GM12878 (cell line): ENCODE results near the gene ADAMTS3.

ENCODE experiments used
- CREB1 ChIP-seq: IDR thresholded peaks from 2 replicates; pipeline ENCODE4 v1.6.1; 2012; ENCODE audit warnings: low read depth, mild to moderate bottlenecking, inconsistent platforms
- EZH2 ChIP-seq: IDR thresholded peaks from 2 replicates; pipeline ENCODE4 v1.6.1; 2012; ENCODE audit warnings: low read depth, mild to moderate bottlenecking, control low read depth, inconsistent platforms, low read length, borderline replicate concordance; ENCODE audit not compliant: control insufficient read depth
- PAX5 ChIP-seq: IDR thresholded peaks from 2 replicates; pipeline ENCODE4 v1.6.1; 2011; ENCODE audit warnings: low read depth, low read length, borderline replicate concordance
- PAX8 ChIP-seq: fragments of 450-650 bp; IDR thresholded peaks from 2 replicates; pipeline ENCODE4 v1.6.1; 2017; ENCODE audit warnings: mild to moderate bottlenecking, moderate library complexity
- POLR2A ChIP-seq: IDR thresholded peaks from 2 replicates; pipeline ENCODE4 v1.6.1; 2011; ENCODE audit warnings: low read depth, mild to moderate bottlenecking, low read length
- RAD21 ChIP-seq: IDR thresholded peaks from 2 replicates; pipeline ENCODE4 v1.6.1; 2011; ENCODE audit warnings: mild to moderate bottlenecking, low read depth, low read length, moderate library complexity; ENCODE audit not compliant: insufficient read depth
- RB1 ChIP-seq: fragments of 450-650 bp; formaldehyde crosslinking; IDR thresholded peaks from 2 replicates; pipeline ENCODE4 v1.6.1; 2017; ENCODE audit warnings: mild to moderate bottlenecking, borderline replicate concordance
- RBBP5 ChIP-seq: fragments of 200-600 bp; sonication (generic); conservative IDR thresholded peaks from 2 replicates; pipeline ENCODE4 v1.6.1; 2016
- TAF1 ChIP-seq: IDR thresholded peaks from 2 replicates; pipeline ENCODE4 v1.6.1; 2011; ENCODE audit warnings: mild to moderate bottlenecking, low read depth, low read length, borderline replicate concordance
- ZNF274 ChIP-seq: IDR thresholded peaks from one replicate; pipeline ENCODE4 v1.8.0; 2011; ENCODE audit not compliant: insufficient read length, insufficient read depth
- TF ChIP-seq, protein P1 (sequence below), 3 experiments: IDR thresholded peaks in 2 of 3; conservative IDR thresholded peaks in 1 of 3; 2 replicates each; pipeline ENCODE4 v1.5.1; 2011; ENCODE audit warnings: low read depth in 3 of 3, low read length in 3 of 3, mild to moderate bottlenecking in 3 of 3, control low read depth in 2 of 3, moderate library complexity in 2 of 3, inconsistent platforms in 1 of 3, mixed read lengths in 1 of 3; ENCODE audit not compliant: control insufficient read depth in 2 of 3, insufficient read depth in 1 of 3; ENCODE audit errors: extremely low read depth in 1 of 3
- TF ChIP-seq, protein P2 (sequence below): fragments of 450-650 bp; IDR thresholded peaks from 2 replicates; pipeline ENCODE4 v1.6.1; 2017; ENCODE audit warnings: low read depth, mild to moderate bottlenecking, moderate library complexity
- TF ChIP-seq, protein P3 (sequence below): fragments of 450-650 bp; IDR thresholded peaks from 2 replicates; pipeline ENCODE4 v1.6.1; 2017; ENCODE audit warnings: mild to moderate bottlenecking

DNA sequence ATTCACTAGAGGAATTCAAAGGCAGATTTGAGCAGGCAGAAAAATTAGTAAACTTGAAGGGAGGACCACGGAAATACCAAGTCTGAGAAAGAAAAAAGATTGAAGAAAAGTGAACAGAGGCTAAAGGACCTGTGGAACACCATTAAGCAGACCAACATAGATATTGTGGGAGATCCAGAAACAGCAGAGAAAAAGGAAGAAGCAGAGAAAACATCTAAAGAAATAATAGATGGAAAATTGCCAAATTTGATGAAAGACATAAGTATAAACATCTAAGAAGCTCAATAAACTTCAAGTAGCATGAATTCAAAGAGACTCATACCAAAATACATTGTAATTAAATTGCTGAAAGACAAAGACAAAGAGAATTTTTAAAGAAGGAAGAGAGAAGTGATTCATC, 31.0 kb downstream of the ADAMTS3 start:
- TF ChIP-seq PAX5 = no peak
- no peak for TF ChIP-seq RB1
- TF ChIP-seq, protein P1, sequence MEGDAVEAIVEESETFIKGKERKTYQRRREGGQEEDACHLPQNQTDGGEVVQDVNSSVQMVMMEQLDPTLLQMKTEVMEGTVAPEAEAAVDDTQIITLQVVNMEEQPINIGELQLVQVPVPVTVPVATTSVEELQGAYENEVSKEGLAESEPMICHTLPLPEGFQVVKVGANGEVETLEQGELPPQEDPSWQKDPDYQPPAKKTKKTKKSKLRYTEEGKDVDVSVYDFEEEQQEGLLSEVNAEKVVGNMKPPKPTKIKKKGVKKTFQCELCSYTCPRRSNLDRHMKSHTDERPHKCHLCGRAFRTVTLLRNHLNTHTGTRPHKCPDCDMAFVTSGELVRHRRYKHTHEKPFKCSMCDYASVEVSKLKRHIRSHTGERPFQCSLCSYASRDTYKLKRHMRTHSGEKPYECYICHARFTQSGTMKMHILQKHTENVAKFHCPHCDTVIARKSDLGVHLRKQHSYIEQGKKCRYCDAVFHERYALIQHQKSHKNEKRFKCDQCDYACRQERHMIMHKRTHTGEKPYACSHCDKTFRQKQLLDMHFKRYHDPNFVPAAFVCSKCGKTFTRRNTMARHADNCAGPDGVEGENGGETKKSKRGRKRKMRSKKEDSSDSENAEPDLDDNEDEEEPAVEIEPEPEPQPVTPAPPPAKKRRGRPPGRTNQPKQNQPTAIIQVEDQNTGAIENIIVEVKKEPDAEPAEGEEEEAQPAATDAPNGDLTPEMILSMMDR (IDR thresholded peaks at IDR 0.05 in 2 of 3, conservative IDR thresholded peaks at IDR 0.05 in 1 of 3; ENCODE audit: control insufficient read depth in 2 of 3, extremely low read depth in 1 of 3, insufficient read depth in 1 of 3, low read depth in 3 of 3, low read length in 3 of 3) = no peak
- no peak for TF ChIP-seq CREB1
- no peak for TF ChIP-seq RBBP5
- TF ChIP-seq EZH2 = no peak
- no peak for TF ChIP-seq POLR2A
- no peak for TF ChIP-seq ZNF274
- TF ChIP-seq, protein P2, sequence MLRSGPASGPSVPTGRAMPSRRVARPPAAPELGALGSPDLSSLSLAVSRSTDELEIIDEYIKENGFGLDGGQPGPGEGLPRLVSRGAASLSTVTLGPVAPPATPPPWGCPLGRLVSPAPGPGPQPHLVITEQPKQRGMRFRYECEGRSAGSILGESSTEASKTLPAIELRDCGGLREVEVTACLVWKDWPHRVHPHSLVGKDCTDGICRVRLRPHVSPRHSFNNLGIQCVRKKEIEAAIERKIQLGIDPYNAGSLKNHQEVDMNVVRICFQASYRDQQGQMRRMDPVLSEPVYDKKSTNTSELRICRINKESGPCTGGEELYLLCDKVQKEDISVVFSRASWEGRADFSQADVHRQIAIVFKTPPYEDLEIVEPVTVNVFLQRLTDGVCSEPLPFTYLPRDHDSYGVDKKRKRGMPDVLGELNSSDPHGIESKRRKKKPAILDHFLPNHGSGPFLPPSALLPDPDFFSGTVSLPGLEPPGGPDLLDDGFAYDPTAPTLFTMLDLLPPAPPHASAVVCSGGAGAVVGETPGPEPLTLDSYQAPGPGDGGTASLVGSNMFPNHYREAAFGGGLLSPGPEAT = no peak
- TF ChIP-seq PAX8 = no peak
- TF ChIP-seq TAF1 = no peak
- TF ChIP-seq RAD21 = no peak
- TF ChIP-seq, protein P3, sequence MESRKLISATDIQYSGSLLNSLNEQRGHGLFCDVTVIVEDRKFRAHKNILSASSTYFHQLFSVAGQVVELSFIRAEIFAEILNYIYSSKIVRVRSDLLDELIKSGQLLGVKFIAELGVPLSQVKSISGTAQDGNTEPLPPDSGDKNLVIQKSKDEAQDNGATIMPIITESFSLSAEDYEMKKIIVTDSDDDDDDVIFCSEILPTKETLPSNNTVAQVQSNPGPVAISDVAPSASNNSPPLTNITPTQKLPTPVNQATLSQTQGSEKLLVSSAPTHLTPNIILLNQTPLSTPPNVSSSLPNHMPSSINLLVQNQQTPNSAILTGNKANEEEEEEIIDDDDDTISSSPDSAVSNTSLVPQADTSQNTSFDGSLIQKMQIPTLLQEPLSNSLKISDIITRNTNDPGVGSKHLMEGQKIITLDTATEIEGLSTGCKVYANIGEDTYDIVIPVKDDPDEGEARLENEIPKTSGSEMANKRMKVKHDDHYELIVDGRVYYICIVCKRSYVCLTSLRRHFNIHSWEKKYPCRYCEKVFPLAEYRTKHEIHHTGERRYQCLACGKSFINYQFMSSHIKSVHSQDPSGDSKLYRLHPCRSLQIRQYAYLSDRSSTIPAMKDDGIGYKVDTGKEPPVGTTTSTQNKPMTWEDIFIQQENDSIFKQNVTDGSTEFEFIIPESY = no peak
